H1 (cell line): ENCODE measurements around the gene ASPHD2. TPM values are rescaled to one million over a fixed set of nuclear protein-coding genes. Genes with fewer than 3 reads are reported as not detected.

Source experiments
- EP300 ChIP-seq, 2 experiments: IDR thresholded peaks; 1 replicate in 1 of 2; 2 replicates in 1 of 2; pipeline ENCODE4 v1.6.1; 2011 to 2012; ENCODE audit warnings: low read depth in 2 of 2, low read length in 2 of 2, mild to moderate bottlenecking in 2 of 2, borderline replicate concordance in 1 of 2, inconsistent platforms in 1 of 2, moderate library complexity in 1 of 2
- HDAC6 ChIP-seq: IDR thresholded peaks from one replicate; pipeline ENCODE4 v1.7.1; 2012; ENCODE audit warnings: low read depth, mild to moderate bottlenecking, inconsistent platforms, low read length, moderate library complexity
- MAX ChIP-seq: IDR thresholded peaks from 2 replicates; pipeline ENCODE4 v1.6.1; 2012; ENCODE audit warnings: inconsistent platforms
- RAD21 ChIP-seq, 2 experiments: IDR thresholded peaks in 1 of 2; conservative IDR thresholded peaks in 1 of 2; 2 replicates each; pipeline ENCODE4 v1.6.1; 2011; ENCODE audit warnings: low read depth in 2 of 2, low read length in 2 of 2, improper control_type of control experiment in 1 of 2, inconsistent platforms in 1 of 2, mild to moderate bottlenecking in 1 of 2, moderate library complexity in 1 of 2
- TAF1 ChIP-seq: IDR thresholded peaks from 2 replicates; pipeline ENCODE4 v1.6.1; 2011; ENCODE audit warnings: mild to moderate bottlenecking, low read depth, low read length
- TCF12 ChIP-seq: IDR thresholded peaks from 2 replicates; pipeline ENCODE4 v1.6.1; 2011; ENCODE audit warnings: low read depth, mild to moderate bottlenecking, low read length
- polyA plus RNA-seq, 7 experiments: library from polyadenylated mRNA; depleted of rRNA in 3 of 7; stranded (reverse) in 5 of 7; unstranded in 2 of 7; fragments of >200 nt in 5 of 7; fragments of 200-250 nt in 2 of 7; gene quantifications; 1 replicate in 5 of 7; 2 replicates in 1 of 7; 4 replicates in 1 of 7; pipeline versions ENCODE4 v1.2.1 to v1.2.3, GENCODE V29; 2011 to 2013; ENCODE audit warnings: missing spikeins in 2 of 7, mixed read lengths in 2 of 7
- total RNA-seq: library from RNA; stranded (reverse); fragmentation: NEBNext Ultra II Directional; extraction: Animal tissue kit (Norgen Biotek cat#: 25700); gene quantifications from 2 replicates; pipeline ENCODE4 v1.2.1, GENCODE V29; 2021
- TF ChIP-seq, protein P1 (sequence below): IDR thresholded peaks from 2 replicates; pipeline ENCODE4 v1.6.1; 2011; ENCODE audit warnings: low read depth, mild to moderate bottlenecking, low read length; ENCODE audit not compliant: insufficient read depth
- TF ChIP-seq, protein P2 (sequence below): IDR thresholded peaks from 2 replicates; pipeline ENCODE4 v1.6.1; 2011; ENCODE audit warnings: low read length, improper control_type of control experiment

The ASPHD2 gene
- total and polyA plus RNA-seq, 2 of the 8 experiments (the other 6 are each of a cell fraction or from before 2014, with no cell fraction given), result 7.2 to 11.0 TPM

- TF ChIP-seq TCF12, result no peak
- TF ChIP-seq MAX, result no peak
- TF ChIP-seq TAF1, result no peak
- TF ChIP-seq RAD21 (IDR thresholded peaks at IDR 0.05 in 1 of 2, conservative IDR thresholded peaks at IDR 0.05 in 1 of 2; ENCODE audit: low read depth in 2 of 2, low read length in 2 of 2), result no peak
- TF ChIP-seq, protein P1, sequence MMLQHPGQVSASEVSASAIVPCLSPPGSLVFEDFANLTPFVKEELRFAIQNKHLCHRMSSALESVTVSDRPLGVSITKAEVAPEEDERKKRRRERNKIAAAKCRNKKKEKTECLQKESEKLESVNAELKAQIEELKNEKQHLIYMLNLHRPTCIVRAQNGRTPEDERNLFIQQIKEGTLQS, result no peak
- TF ChIP-seq, protein P2, sequence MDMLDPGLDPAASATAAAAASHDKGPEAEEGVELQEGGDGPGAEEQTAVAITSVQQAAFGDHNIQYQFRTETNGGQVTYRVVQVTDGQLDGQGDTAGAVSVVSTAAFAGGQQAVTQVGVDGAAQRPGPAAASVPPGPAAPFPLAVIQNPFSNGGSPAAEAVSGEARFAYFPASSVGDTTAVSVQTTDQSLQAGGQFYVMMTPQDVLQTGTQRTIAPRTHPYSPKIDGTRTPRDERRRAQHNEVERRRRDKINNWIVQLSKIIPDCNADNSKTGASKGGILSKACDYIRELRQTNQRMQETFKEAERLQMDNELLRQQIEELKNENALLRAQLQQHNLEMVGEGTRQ, result no peak
- no peak for TF ChIP-seq HDAC6
- no peak for TF ChIP-seq EP300 (IDR thresholded peaks at IDR 0.05; ENCODE audit: borderline replicate concordance in 1 of 2, low read depth in 2 of 2, low read length in 2 of 2)
Observed at GRCh38 chr22:26460202-26460601, 31.1 kb downstream of the ASPHD2 start (continued).
